A549 (cell line): ENCODE results near the gene ATP2C2.

Experiments
- BHLHE40 ChIP-seq: IDR thresholded peaks from 2 replicates; pipeline ENCODE4 v1.6.1; 2012; ENCODE audit warnings: low read depth, low read length, inconsistent platforms
- CHD4 ChIP-seq: fragments of 200-600 bp; sonication (generic); IDR thresholded peaks from 2 replicates; pipeline ENCODE4 v1.6.1; 2016; ENCODE audit warnings: antibody characterized with exemption, mild to moderate bottlenecking, borderline replicate concordance
- CTCF ChIP-seq: fragments of >200 bp; sonication (Bioruptor Twin); formaldehyde crosslinking; IDR thresholded peaks from 3 replicates; pipeline ENCODE4 v1.5.1; 2016
- EP300 ChIP-seq, 2 experiments: fragments of >200 bp; sonication (Bioruptor Twin); formaldehyde crosslinking; IDR thresholded peaks; 2 replicates in 1 of 2; 3 replicates in 1 of 2; pipeline ENCODE4 v1.6.1; 2016 to 2017
- ESRRA ChIP-seq: fragments of 150-350 bp; IDR thresholded peaks from 2 replicates; pipeline ENCODE4 v1.6.1; 2014; ENCODE audit warnings: mild to moderate bottlenecking, low read length, borderline replicate concordance
- HDAC2 ChIP-seq: fragments of 200-600 bp; sonication (generic); IDR thresholded peaks from 2 replicates; pipeline ENCODE4 v1.6.1; 2016
- KDM1A ChIP-seq: fragments of 200-600 bp; sonication (generic); IDR thresholded peaks from 2 replicates; pipeline ENCODE4 v1.6.1; 2016; ENCODE audit warnings: low read depth, mild to moderate bottlenecking
- RFX5 ChIP-seq: fragments of 450-650 bp; IDR thresholded peaks from 2 replicates; pipeline ENCODE4 v1.7.1; 2014; ENCODE audit warnings: antibody characterized with exemption, mild to moderate bottlenecking, moderate library complexity
- RNF2 ChIP-seq: fragments of 200-600 bp; sonication (generic); IDR thresholded peaks from 2 replicates; pipeline ENCODE4 v1.6.1; 2016; ENCODE audit warnings: low read depth, mild to moderate bottlenecking, antibody characterized with exemption, moderate library complexity, borderline replicate concordance

- TF ChIP-seq CTCF (no peak), BHLHE40 (no peak), ESRRA (no peak), RNF2 (no peak), HDAC2 (no peak), EP300 (IDR thresholded peaks at IDR 0.05) (no peak), CHD4 (no peak), RFX5 (no peak), KDM1A (no peak)
Measured at GRCh38 chr16:84387021-84387420, 18.7 kb downstream of the ATP2C2 start.
